ACC112 (cell line): ENCODE data around the gene MAP1B.
A peak's percentile ranks its signal among the peaks of the same experiment; 100 is the strongest.

Experiments
- H2AFZ ChIP-seq: fragments of 200-600 bp; sonication (generic); one replicate; pipeline ENCODE4 v1.6.0; 2017; ENCODE audit warnings: antibody characterized with exemption, low read length; ENCODE audit not compliant: unreplicated experiment
- H3K27ac ChIP-seq: fragments of 200-600 bp; sonication (generic); 2 replicates; pipeline ENCODE4 v1.5.1; 2014; ENCODE audit warnings: low read depth, mild to moderate bottlenecking, antibody characterized with exemption, low read length, moderate library complexity
- H3K27me3 ChIP-seq: fragments of 200-600 bp; sonication (generic); 2 replicates; pipeline ENCODE4 v1.6.1; 2014; ENCODE audit warnings: mild to moderate bottlenecking, antibody characterized with exemption, low read length, moderate library complexity, mixed read lengths; ENCODE audit not compliant: insufficient read depth
- H3K36me3 ChIP-seq: fragments of 200-600 bp; sonication (generic); 2 replicates; pipeline ENCODE4 v1.6.1; 2016; ENCODE audit warnings: mild to moderate bottlenecking, antibody characterized with exemption, low read length, moderate library complexity, mixed read lengths; ENCODE audit not compliant: insufficient read depth
- H3K4me1 ChIP-seq: fragments of 200-600 bp; sonication (generic); one replicate; pipeline ENCODE4 v1.6.1; 2016; ENCODE audit warnings: low read length, mixed read lengths; ENCODE audit not compliant: insufficient read depth, unreplicated experiment, control insufficient read depth
- H3K4me3 ChIP-seq: fragments of 200-600 bp; sonication (generic); 2 replicates; pipeline ENCODE4 v1.5.1; 2014; ENCODE audit warnings: mild to moderate bottlenecking, low read depth, low read length
- H3K79me2 ChIP-seq: fragments of 200-600 bp; sonication (generic); one replicate; pipeline ENCODE4 v1.6.0; 2016; ENCODE audit warnings: low read length; ENCODE audit not compliant: control insufficient read depth, unreplicated experiment, insufficient read depth

The MAP1B gene

GRCh38 chr5:72235725-72236124 is 128.4 kb downstream of the MAP1B start:
- H2AFZ ChIP-seq: no peak overlapping the region
- no peak overlapping the region for H3K4me3 ChIP-seq
- no peaks in the 10 kb centered on the region for H3K27me3 ChIP-seq
- peak overlapping the region; percentile 77 for H3K27ac ChIP-seq
- peaks cover 6% of the 10 kb centered on the region for H3K79me2 ChIP-seq
- peaks cover 28% of the 10 kb centered on the region for H3K4me1 ChIP-seq
- H3K36me3 ChIP-seq: peaks cover 18% of the 10 kb centered on the region; the same call in 1 of the 2 replicates

- H3K4me1 ChIP-seq: peaks cover 28% of the 10 kb centered on the region
- 0 out of 2 replicates have a peak, but pooled peaks cover 5% of the 10 kb centered on the region for H3K36me3 ChIP-seq
- H2AFZ ChIP-seq: no peak overlapping the region
These were observed 130.1 kb downstream of the MAP1B start for GRCh38 chr5:72237415-72237814.

GRCh38 chr5:72237879-72238278 is 130.6 kb downstream of the MAP1B start:
- H3K4me1 ChIP-seq: peaks cover 28% of the 10 kb centered on the region
- no peaks in the 10 kb centered on the region for H3K27me3 ChIP-seq
- H3K36me3 ChIP-seq: 0 out of 2 replicates have a peak, but pooled peaks cover under 1% of the 10 kb centered on the region
- no peak overlapping the region for H3K27ac ChIP-seq
- peaks cover 11% of the 10 kb centered on the region for H3K79me2 ChIP-seq
- no peak overlapping the region for H2AFZ ChIP-seq
- no peak overlapping the region for H3K4me3 ChIP-seq

More at GRCh38 chr5:72237415-72237814, 130.1 kb downstream of the MAP1B start:
- Histone ChIP-seq H3K27me3 (no peaks in the 10 kb centered on the region), H3K27ac (no peak overlapping the region), H3K79me2 (peaks cover 6% of the 10 kb centered on the region), H3K4me3 (no peak overlapping the region)

- Histone ChIP-seq H3K27me3 (no peaks in the 10 kb centered on the region), H3K36me3 (no peaks in the 10 kb centered on the region), H3K4me1 (peaks cover 30% of the 10 kb centered on the region), H3K4me3 (no peak overlapping the region), H3K79me2 (peaks cover 20% of the 10 kb centered on the region), H3K27ac (no peak overlapping the region), H2AFZ (no peak overlapping the region)
These were observed 131.6 kb downstream of the MAP1B start for GRCh38 chr5:72238712-72239445.

GRCh38 chr5:72241346-72242003 is 134.2 kb downstream of the MAP1B start:
- Histone ChIP-seq H3K4me3 (no peak overlapping the region), H2AFZ (no peak overlapping the region), H3K27ac (no peak overlapping the region), H3K36me3 (no peaks in the 10 kb centered on the region), H3K4me1 (peaks cover 31% of the 10 kb centered on the region), H3K79me2 (peaks cover 32% of the 10 kb centered on the region), H3K27me3 (no peaks in the 10 kb centered on the region)

- Histone ChIP-seq H3K27ac (no peak overlapping the region), H3K79me2 (peaks cover 36% of the 10 kb centered on the region)
These were observed 135.7 kb downstream of the MAP1B start for GRCh38 chr5:72242796-72243475.

GRCh38 chr5:72243706-72244105 is 136.4 kb downstream of the MAP1B start:
- Histone ChIP-seq H3K4me1 (peaks cover 49% of the 10 kb centered on the region), H3K36me3 (no peaks in the 10 kb centered on the region), H2AFZ (no peak overlapping the region), H3K27ac (no peak overlapping the region), H3K79me2 (peaks cover 36% of the 10 kb centered on the region), H3K4me3 (no peak overlapping the region), H3K27me3 (no peaks in the 10 kb centered on the region)

More at GRCh38 chr5:72242796-72243475, 135.7 kb downstream of the MAP1B start:
- H2AFZ ChIP-seq: no peak overlapping the region
- no peaks in the 10 kb centered on the region for H3K36me3 ChIP-seq
- H3K4me3 ChIP-seq: no peak overlapping the region
- H3K4me1 ChIP-seq: peaks cover 43% of the 10 kb centered on the region
- no peaks in the 10 kb centered on the region for H3K27me3 ChIP-seq

- H3K36me3 ChIP-seq: no peaks in the 10 kb centered on the region
- no peak overlapping the region for H2AFZ ChIP-seq
- H3K27ac ChIP-seq: no peak overlapping the region
- no peak overlapping the region for H3K4me3 ChIP-seq
- peaks cover 56% of the 10 kb centered on the region for H3K4me1 ChIP-seq
- no peaks in the 10 kb centered on the region for H3K27me3 ChIP-seq
- H3K79me2 ChIP-seq: peaks cover 36% of the 10 kb centered on the region
These were observed 137.6 kb downstream of the MAP1B start for GRCh38 chr5:72244862-72245371.

- no peaks in the 10 kb centered on the region for H3K36me3 ChIP-seq
- peak overlapping the region; percentile 96 for H3K27ac ChIP-seq
- no peak overlapping the region for H3K4me3 ChIP-seq
- H3K79me2 ChIP-seq: peaks cover 34% of the 10 kb centered on the region
- H3K4me1 ChIP-seq: peaks cover 60% of the 10 kb centered on the region
- H2AFZ ChIP-seq: no peak overlapping the region
- no peaks in the 10 kb centered on the region for H3K27me3 ChIP-seq
These were observed 138.3 kb downstream of the MAP1B start for GRCh38 chr5:72245546-72245945.

- H3K36me3 ChIP-seq: no peaks in the 10 kb centered on the region
- peak overlapping the region; percentile 62 for H3K4me3 ChIP-seq
- H2AFZ ChIP-seq: no peak overlapping the region
- H3K4me1 ChIP-seq: peaks cover 65% of the 10 kb centered on the region
- peaks cover 37% of the 10 kb centered on the region for H3K79me2 ChIP-seq
- H3K27me3 ChIP-seq: no peaks in the 10 kb centered on the region
- H3K27ac ChIP-seq: peak overlapping the region; percentile 96
These were observed 138.8 kb downstream of the MAP1B start for GRCh38 chr5:72245951-72246532.
